Measurements from ENCODE around the gene AMBRA1. TPM values are rescaled to one million over a fixed set of nuclear protein-coding genes. Genes with fewer than 3 reads are reported as not detected.

AMBRA1 gene
- total and polyA plus RNA-seq, 8 donors: 4.6 to 59.4 (median 23.3) TPM

- no peaks in the 10 kb centered on the region for H3K27me3 ChIP-seq
- WGBS, 5 donors: 89 to 94% (median 90%) methylated on average over 6 of the region's 6 CpGs
- no peaks in the 10 kb centered on the region for H3K9me3 ChIP-seq
- H3K4me3 ChIP-seq: no peak overlapping the region
- H3K27ac ChIP-seq: no peak overlapping the region
- DNase-seq: no peak
- no peak for TF ChIP-seq POLR2AphosphoS5 (IDR thresholded peaks at IDR 0.05)
- no peak for TF ChIP-seq POLR2A (IDR thresholded peaks at IDR 0.05)
- TF ChIP-seq EP300 (IDR thresholded peaks at IDR 0.05): no peak
- no peak for TF ChIP-seq CTCF (IDR thresholded peaks at IDR 0.05)
- H3K4me1 ChIP-seq: peaks cover 5 to 32% (median 23%) of the 10 kb centered on the region in 4 donors
- intact Hi-C loops (cut with DNase I; ENCODE audit: low total_unique reads): no loop called here
- H3K36me3 ChIP-seq: no peaks in the 10 kb centered on the region
These were observed 15.6 kb upstream of the AMBRA1 start for GRCh38 chr11:46609386-46609785.

GRCh38 chr11:46607516-46607915, 13.7 kb upstream of the AMBRA1 start:
- 53 to 83% (median 75%) methylated on average over 1 of the region's 1 CpG for WGBS, 5 donors
- H3K4me1 ChIP-seq: peaks cover 5 to 16% (median 10%) of the 10 kb centered on the region in 4 donors
- DNase-seq: no peak
- no peak overlapping the region for H3K4me3 ChIP-seq
- no peaks in the 10 kb centered on the region for H3K27me3 ChIP-seq
- TF ChIP-seq POLR2AphosphoS5 (IDR thresholded peaks at IDR 0.05) (no peak), CTCF (IDR thresholded peaks at IDR 0.05) (no peak), POLR2A (IDR thresholded peaks at IDR 0.05) (no peak), EP300 (IDR thresholded peaks at IDR 0.05) (no peak)
- H3K27ac ChIP-seq: no peak overlapping the region
- H3K9me3 ChIP-seq: no peaks in the 10 kb centered on the region
- intact Hi-C loops (cut with DNase I; ENCODE audit: low total_unique reads): no loop called here
- H3K36me3 ChIP-seq: peaks cover 0 to 15% (median 11%) of the 10 kb centered on the region in 4 donors

- no peak for DNase-seq
- Histone ChIP-seq H3K27me3 (no peaks in the 10 kb centered on the region), H3K36me3 (peaks cover 0 to 22% (median 13%) of the 10 kb centered on the region in 4 donors), H3K4me1 (no peaks in the 10 kb centered on the region), H3K9me3 (no peaks in the 10 kb centered on the region), H3K4me3 (no peak overlapping the region), H3K27ac (no peak overlapping the region)
- TF ChIP-seq POLR2A (IDR thresholded peaks at IDR 0.05): no peak
- TF ChIP-seq EP300 (IDR thresholded peaks at IDR 0.05): no peak
- TF ChIP-seq POLR2AphosphoS5 (IDR thresholded peaks at IDR 0.05): no peak
- intact Hi-C loops (cut with DNase I; ENCODE audit: low total_unique reads): no loop called here
- WGBS, 5 donors: 71 to 94% (median 84%) methylated on average over 1 of the region's 1 CpG
These were observed 11.0 kb upstream of the AMBRA1 start for GRCh38 chr11:46604796-46605195.

- TF ChIP-seq EP300 (IDR thresholded peaks at IDR 0.05) (no peak), POLR2A (IDR thresholded peaks at IDR 0.05) (no peak), POLR2AphosphoS5 (IDR thresholded peaks at IDR 0.05) (no peak), CTCF (IDR thresholded peaks at IDR 0.05) (no peak)
- Histone ChIP-seq H3K27ac (no peak overlapping the region), H3K4me3 (no peak overlapping the region), H3K9me3 (no peaks in the 10 kb centered on the region), H3K27me3 (no peaks in the 10 kb centered on the region), H3K4me1 (no peaks in the 10 kb centered on the region), H3K36me3 (peaks cover 0 to 22% (median 13%) of the 10 kb centered on the region in 4 donors)
- intact Hi-C loops (cut with DNase I; ENCODE audit: low total_unique reads): no loop called here
- 91 to 93% (median 93%) methylated on average over 15 of the region's 15 CpGs for WGBS, 5 donors
- DNase-seq: no peak
These were observed 10.0 kb upstream of the AMBRA1 start for GRCh38 chr11:46603704-46604308.

- 71 to 91% (median 90%) methylated on average over 1 of the region's 1 CpG for WGBS, 5 donors
- peaks cover 0 to 22% (median 13%) of the 10 kb centered on the region in 4 donors for H3K36me3 ChIP-seq
- TF ChIP-seq EP300 (IDR thresholded peaks at IDR 0.05) (no peak), POLR2AphosphoS5 (IDR thresholded peaks at IDR 0.05) (no peak), POLR2A (IDR thresholded peaks at IDR 0.05) (no peak), CTCF (IDR thresholded peaks at IDR 0.05) (no peak)
- intact Hi-C loops (cut with DNase I; ENCODE audit: low total_unique reads): no loop called here
- H3K27me3 ChIP-seq: no peaks in the 10 kb centered on the region
- no peak overlapping the region for H3K4me3 ChIP-seq
- DNase-seq: no peak
- no peaks in the 10 kb centered on the region for H3K4me1 ChIP-seq
- H3K27ac ChIP-seq: peak overlapping the region in 1 of 5 donors; percentile 73
- no peaks in the 10 kb centered on the region for H3K9me3 ChIP-seq
These were observed 7.3 kb upstream of the AMBRA1 start for GRCh38 chr11:46601129-46601528.
